HepG2 (cell line): Measurements from ENCODE around the gene ST6GALNAC2. TPM values are rescaled to one million over a fixed set of nuclear protein-coding genes. Genes with fewer than 3 reads are reported as not detected.

ENCODE experiments used
- ASH2L ChIP-seq: fragments of 300-600, 200-600 bp; sonication (generic); IDR thresholded peaks from 2 replicates; pipeline ENCODE4 v1.7.0; 2017; ENCODE audit warnings: low read depth, mild to moderate bottlenecking, moderate library complexity, mixed read lengths, low read length; ENCODE audit not compliant: insufficient read length
- DBP ChIP-seq: sonication (generic); formaldehyde crosslinking; IDR thresholded peaks from 2 replicates; pipeline ENCODE4 v1.4.0; 2020; ENCODE audit warnings: missing genetic modification reagents; ENCODE audit errors: not compliant biosample characterization
- FOXM1 ChIP-seq: sonication (generic); formaldehyde crosslinking; IDR thresholded peaks from 2 replicates; pipeline ENCODE4 v1.5.0; 2020; ENCODE audit warnings: missing genetic modification reagents
- GATA4 ChIP-seq: sonication (generic); IDR thresholded peaks from 2 replicates; pipeline ENCODE4 v1.6.1; 2016; ENCODE audit warnings: antibody characterized with exemption, low read depth, borderline replicate concordance
- GRHL1 ChIP-seq: sonication (generic); formaldehyde crosslinking; conservative IDR thresholded peaks from 2 replicates; pipeline ENCODE4 v1.8.0; 2022; ENCODE audit warnings: missing genetic modification reagents
- HNF1A ChIP-seq, 2 experiments: sonication (generic) in 1 of 2; formaldehyde crosslinking in 1 of 2; IDR thresholded peaks; 2 replicates each; pipeline versions ENCODE4 v1.4.0 to v1.6.1; 2016 to 2020; ENCODE audit warnings: borderline replicate concordance in 1 of 2, low read depth in 1 of 2, mild to moderate bottlenecking in 1 of 2, missing genetic modification reagents in 1 of 2
- ISL2 ChIP-seq: sonication (generic); formaldehyde crosslinking; IDR thresholded peaks from 2 replicates; pipeline ENCODE4 v1.5.0; 2020; ENCODE audit warnings: missing genetic modification reagents
- JUN ChIP-seq: sonication (generic); formaldehyde crosslinking; IDR thresholded peaks from 2 replicates; pipeline ENCODE4 v1.4.0; 2020; ENCODE audit warnings: mild to moderate bottlenecking, missing genetic modification reagents
- LCORL ChIP-seq, 2 experiments: fragments of 450-650 bp in 1 of 2; sonication (generic) in 1 of 2; formaldehyde crosslinking in 1 of 2; IDR thresholded peaks; 2 replicates each; pipeline versions ENCODE4 v1.5.0 to v1.6.1; 2017 to 2020; ENCODE audit warnings: antibody characterized with exemption in 1 of 2, missing genetic modification reagents in 1 of 2
- POLR2AphosphoS2 ChIP-seq: IDR thresholded peaks from 2 replicates; pipeline ENCODE4 v1.6.1; 2011; ENCODE audit warnings: low read depth, low read length, improper control_type of control experiment
- TFAP4 ChIP-seq: sonication (generic); IDR thresholded peaks from 2 replicates; pipeline ENCODE4 v1.6.1; 2016; ENCODE audit warnings: low read depth, borderline replicate concordance
- ZC3H13 ChIP-seq: sonication (generic); formaldehyde crosslinking; IDR thresholded peaks from 2 replicates; pipeline ENCODE4 v1.8.1; 2023; ENCODE audit warnings: mild to moderate bottlenecking, missing genetic modification reagents, moderate library complexity
- ZNF569 ChIP-seq: sonication (generic); formaldehyde crosslinking; IDR thresholded peaks from 2 replicates; pipeline ENCODE4 v1.5.0; 2020; ENCODE audit warnings: mild to moderate bottlenecking, missing genetic modification reagents, moderate library complexity, borderline replicate concordance
- ZNF577 ChIP-seq: sonication (generic); formaldehyde crosslinking; IDR thresholded peaks from 2 replicates; pipeline ENCODE4 v1.4.0; 2020; ENCODE audit warnings: mild to moderate bottlenecking, low read depth, missing genetic modification reagents, borderline replicate concordance
- ZNF644 ChIP-seq: IDR thresholded peaks from 2 replicates; pipeline ENCODE4 v1.6.1; 2016; ENCODE audit warnings: low read depth
- ZNF770 ChIP-seq: sonication (generic); formaldehyde crosslinking; IDR thresholded peaks from 2 replicates; pipeline ENCODE4 v1.5.0; 2020; ENCODE audit warnings: mild to moderate bottlenecking, missing genetic modification reagents
- ZZZ3 ChIP-seq: sonication (generic); formaldehyde crosslinking; IDR thresholded peaks from 2 replicates; pipeline ENCODE4 v1.4.0; 2020; ENCODE audit warnings: missing genetic modification reagents, mild to moderate bottlenecking, borderline replicate concordance
- polyA plus RNA-seq, 8 experiments: library from polyadenylated mRNA; depleted of rRNA in 3 of 8; stranded (reverse) in 7 of 8; unstranded in 1 of 8; fragments of >200 nt; fragmentation: Illumina TruSeq in 4 of 8; extraction: Trizol in 4 of 8; gene quantifications; 2 replicates each; pipeline versions ENCODE4 v1.2.1 to v1.2.3, GENCODE V29; 2011 to 2016; ENCODE audit warnings: low read depth in 4 of 8, missing spikeins in 1 of 8, mixed read lengths in 1 of 8; ENCODE audit not compliant: insufficient read depth in 1 of 8
- total RNA-seq, 5 experiments: library from RNA; depleted of rRNA; stranded (reverse); fragments of >200 nt; fragmentation: Illumina TruSeq; extraction: Trizol; gene quantifications; 2 replicates each; pipeline ENCODE4 v1.2.3, GENCODE V29; 2016; ENCODE audit warnings: low read depth in 1 of 5

The ST6GALNAC2 gene
- total and polyA plus RNA-seq, 2 of the 13 experiments (the other 11 are each of a cell fraction or from before 2014, with no cell fraction given), result 0.12 to 0.49 TPM

- TF ChIP-seq ASH2L, result no peak
- TF ChIP-seq ZNF770 (CRISPR knock-in tag), result no peak
- no peak for TF ChIP-seq POLR2AphosphoS2
- no peak for TF ChIP-seq DBP (CRISPR knock-in tag)
- TF ChIP-seq JUN (CRISPR knock-in tag), result no peak
- TF ChIP-seq ZNF569 (CRISPR knock-in tag), result no peak
- no peak; the same call in 1 of the 2 replicates for TF ChIP-seq TFAP4
- TF ChIP-seq HNF1A (IDR thresholded peaks at IDR 0.05; ENCODE audit: low read depth), result no peak
- TF ChIP-seq HNF1A (CRISPR knock-in tag; IDR thresholded peaks at IDR 0.05; ENCODE audit: borderline replicate concordance), result no peak
- TF ChIP-seq LCORL (IDR thresholded peaks at IDR 0.05), result no peak
- no peak; the same call in 1 of the 2 replicates for TF ChIP-seq LCORL (CRISPR knock-in tag; IDR thresholded peaks at IDR 0.05)
- TF ChIP-seq ZZZ3 (CRISPR knock-in tag), result no peak
- TF ChIP-seq ISL2, result no peak
- no peak for TF ChIP-seq FOXM1 (CRISPR knock-in tag)
- no peak for TF ChIP-seq ZC3H13 (CRISPR knock-in tag)
- TF ChIP-seq ZNF644 (CRISPR knock-in tag), result no peak
- TF ChIP-seq GRHL1 (CRISPR knock-in tag), result no peak
- no peak for TF ChIP-seq GATA4
- no peak for TF ChIP-seq ZNF577 (CRISPR knock-in tag)
Measured at GRCh38 chr17:76527430-76528111, 58.1 kb downstream of the ST6GALNAC2 start (continued).
